GM18873 (cell line): ENCODE data around the gene LSM10.
A peak's percentile ranks its signal among the peaks of the same experiment; 100 is the strongest.

Experiments used
- ATAC-seq: cut with Tn5 transposase; IDR thresholded peaks from one replicate; pipeline ENCODE4 v1.9.1; 2021; ENCODE audit warnings: mild to moderate bottlenecking, moderate library complexity, moderate number of reproducible peaks; ENCODE audit not compliant: unreplicated experiment, low FRiP score

LSM10 gene

GRCh38 chr1:36397378-36398230 is at the start of gene LSM10:
TSS of gene LSM10 (minus strand) at chr1:36397908. CDS start at chr1:36394129, 3,779 bp downstream.
- peak; percentile 41 for ATAC-seq

- ATAC-seq, result no peak
Observed at GRCh38 chr1:36447450-36447849, 49.7 kb upstream of the LSM10 start.

GRCh38 chr1:36446746-36447145 is 49.0 kb upstream of the LSM10 start:
- no peak for ATAC-seq

GRCh38 chr1:36446271-36446670 is 48.6 kb upstream of the LSM10 start:
- ATAC-seq, result no peak

DNA sequence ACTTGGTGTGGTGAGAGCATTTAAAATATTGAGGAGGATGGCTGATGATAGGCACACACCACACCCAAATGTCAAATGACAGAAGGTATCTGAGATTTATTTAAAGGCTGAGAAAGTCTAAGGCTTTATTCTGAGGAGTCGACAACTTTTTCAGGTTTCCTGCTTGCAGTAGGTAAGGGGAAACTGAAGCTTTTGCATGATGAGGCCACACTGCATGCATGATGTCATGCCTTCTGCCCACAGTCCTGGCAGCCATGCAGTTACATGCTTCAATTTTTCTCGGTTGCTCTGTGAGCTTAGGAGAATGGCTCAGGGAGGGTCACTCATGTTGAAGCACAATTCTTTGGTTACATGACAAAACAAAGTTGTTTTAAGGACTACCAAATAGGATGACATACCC is 45.6 kb upstream of the LSM10 start:
- ATAC-seq, result no peak

DNA sequence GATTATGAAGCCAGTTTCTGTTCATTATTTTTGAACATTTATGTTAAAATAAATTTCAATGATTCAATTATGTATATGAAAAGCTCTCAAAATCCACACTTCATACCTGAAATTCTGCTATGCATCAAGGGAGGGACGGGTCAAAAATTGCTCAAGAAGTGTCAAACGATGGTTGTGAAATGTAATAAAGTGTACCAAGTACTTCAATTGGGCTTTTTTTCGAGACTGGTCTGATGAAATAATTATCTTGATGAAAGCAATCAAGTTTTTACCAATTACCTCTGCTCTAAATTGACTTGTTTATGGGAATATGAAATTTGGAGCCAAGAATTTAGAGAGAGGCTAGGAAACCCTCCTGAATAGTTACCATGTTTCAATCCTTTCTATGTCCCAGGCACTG is 44.6 kb upstream of the LSM10 start:
- ATAC-seq, result no peak

DNA sequence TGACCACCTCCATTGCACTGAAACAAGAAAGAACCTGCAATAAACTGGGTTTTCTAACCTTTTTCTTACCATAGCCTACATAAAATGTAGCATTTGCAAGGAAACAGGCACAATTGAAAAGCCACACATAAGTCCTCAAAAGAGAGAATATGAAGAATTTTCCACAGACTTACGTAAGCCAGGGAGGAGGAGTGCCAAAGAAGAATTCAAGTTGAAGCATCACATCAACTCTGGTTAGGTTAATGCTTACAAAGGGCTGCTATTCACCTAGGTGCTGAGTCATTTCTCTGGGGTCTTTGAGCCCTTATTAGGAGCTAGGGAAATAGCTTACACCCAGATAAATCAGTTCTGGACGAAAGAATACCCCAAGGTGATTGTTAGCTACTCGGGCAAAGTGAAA is 42.9 kb upstream of the LSM10 start:
- no peak for ATAC-seq

DNA sequence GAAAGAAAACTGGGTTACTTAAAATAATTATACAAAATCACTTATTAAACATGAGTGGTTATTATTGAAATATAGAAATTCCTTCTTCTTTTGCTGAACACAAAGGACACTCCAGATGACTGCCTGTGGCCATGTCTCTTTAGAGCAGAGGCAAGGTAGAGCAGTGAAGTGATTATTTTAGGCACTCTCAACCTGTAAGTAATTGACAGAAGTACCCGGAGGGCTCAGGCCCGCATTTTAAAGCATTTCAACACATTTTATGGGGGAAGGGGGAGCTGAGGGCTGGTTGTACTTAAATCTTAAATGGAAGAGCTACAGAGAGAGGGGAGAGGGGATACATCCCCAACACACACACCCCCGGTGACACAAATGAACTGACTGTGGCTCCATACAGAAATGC is 42.3 kb upstream of the LSM10 start:
- no peak for ATAC-seq

- ATAC-seq, result no peak
Observed at GRCh38 chr1:36438715-36439114, 41.0 kb upstream of the LSM10 start.

DNA sequence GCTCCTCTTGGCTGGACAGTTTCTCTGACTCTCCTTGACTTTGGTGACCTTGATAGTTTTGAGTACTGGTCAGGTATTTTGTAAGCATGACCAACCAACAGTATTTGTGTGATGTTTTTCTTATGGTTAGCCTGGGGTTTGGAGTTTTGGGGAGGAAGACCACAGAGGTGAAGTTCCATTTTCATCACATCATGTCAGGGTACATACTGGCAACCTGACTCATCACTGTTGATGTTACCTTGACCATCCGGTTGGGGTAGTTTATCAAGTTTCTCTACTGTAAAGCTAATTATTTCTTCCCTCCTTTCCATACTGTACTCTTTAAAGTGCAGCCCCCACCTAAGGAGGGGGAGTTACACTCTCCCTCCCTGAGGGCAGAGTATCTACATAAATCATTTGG is 39.1 kb upstream of the LSM10 start:
- no peak for ATAC-seq

DNA sequence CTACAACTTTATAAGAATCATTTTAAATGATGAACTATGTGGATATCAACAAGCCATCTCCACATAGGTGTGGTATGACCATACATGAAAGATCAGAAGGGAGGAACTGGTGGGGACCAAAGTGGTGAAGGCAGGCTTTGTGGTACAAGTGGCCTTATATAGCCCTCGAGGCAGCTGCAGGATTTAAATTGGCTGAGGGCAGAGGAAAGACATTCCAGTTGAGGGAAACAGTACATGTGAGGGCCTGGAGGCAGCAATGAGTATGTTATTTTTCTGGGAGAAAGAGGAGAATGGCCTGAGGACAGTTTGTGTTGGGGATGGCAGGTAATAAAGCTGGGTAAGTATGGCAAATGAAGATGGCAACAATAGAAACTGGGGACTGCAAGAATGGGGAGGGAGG is 35.4 kb upstream of the LSM10 start:
- ATAC-seq, result no peak

- ATAC-seq, result no peak
Observed at GRCh38 chr1:36432616-36433015, 34.9 kb upstream of the LSM10 start.

DNA sequence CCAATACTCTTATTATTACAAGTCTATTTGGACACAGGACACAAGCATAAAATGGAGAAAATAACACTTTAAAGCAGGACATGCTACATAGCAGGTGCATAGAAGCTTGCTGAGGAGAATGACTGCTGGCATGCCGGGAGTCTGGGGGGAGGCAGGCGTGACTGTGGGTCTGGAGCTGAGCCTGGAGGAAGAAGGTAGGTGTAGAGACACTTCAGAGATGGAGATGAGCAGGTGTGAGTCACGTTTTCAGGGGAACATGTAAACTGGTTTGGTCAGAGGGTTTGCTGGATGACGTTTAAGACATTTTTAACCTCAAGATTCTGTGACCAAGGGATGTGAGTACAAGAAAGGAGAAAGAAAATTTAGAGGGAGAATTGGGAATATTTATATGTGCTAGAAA is 28.1 kb upstream of the LSM10 start:
- no peak for ATAC-seq

- no peak for ATAC-seq
Observed at GRCh38 chr1:36421649-36422048, 23.9 kb upstream of the LSM10 start.

DNA sequence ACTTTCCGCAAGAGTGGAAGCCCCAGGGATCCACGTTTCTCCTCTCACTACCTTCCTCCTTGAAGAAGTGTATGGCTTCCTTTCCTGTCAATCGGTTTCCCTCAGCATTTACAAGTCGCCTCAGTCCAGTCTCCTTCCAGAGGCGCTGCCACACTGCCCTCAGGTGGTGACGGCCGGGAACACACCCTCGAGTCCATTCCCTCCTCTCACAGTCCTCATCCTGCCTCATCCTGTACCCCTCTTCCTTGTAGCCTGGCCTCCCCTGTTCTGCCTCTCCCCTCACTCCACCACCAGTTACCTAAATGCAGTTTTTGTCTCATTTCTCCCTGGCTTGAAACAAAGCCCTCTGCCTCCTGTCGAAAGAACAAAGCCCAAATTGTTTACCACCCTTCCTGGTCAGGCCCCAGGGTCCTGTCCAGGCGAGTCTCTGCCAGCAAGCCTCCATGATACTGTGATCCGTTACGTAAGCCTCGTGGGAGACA is 23.2 kb upstream of the LSM10 start:
- no peak for ATAC-seq

DNA sequence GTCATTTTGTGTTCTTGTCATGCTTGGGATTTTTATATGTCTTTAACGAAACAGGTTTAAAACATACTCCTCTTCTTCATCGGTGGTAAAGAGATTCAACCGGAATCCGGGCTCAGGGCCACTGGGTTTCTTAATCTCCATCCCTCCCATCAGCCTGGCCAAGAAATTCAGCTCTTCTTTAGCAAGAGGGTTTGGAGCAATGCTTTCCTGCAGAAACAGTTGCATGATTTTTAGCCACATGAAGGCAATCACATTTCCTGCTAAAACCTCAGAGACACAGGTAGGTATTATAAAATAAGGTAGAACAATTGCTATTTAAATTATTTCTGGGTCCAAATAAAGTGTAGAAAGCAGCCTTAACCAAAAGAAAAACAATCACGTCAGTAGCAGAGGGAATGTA is 22.7 kb upstream of the LSM10 start:
- no peak for ATAC-seq

DNA sequence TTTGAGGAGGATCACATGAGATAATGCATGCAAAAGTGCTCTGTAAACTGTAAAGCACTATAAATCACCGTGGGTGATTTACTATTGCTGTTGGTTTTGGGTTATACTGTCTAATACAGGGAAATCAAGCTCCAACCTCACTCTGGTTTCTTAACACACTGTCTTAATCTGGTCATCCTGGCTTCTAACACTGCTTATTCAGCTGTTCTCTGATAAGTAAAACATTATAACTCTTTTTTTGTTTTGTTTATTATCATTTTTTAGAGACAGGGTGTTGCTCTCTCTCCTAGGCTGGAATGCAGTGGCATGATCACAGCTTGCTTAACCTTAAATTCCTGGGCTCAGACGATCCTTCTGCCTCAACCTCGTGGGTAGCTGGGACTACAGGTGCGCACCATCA is 21.9 kb upstream of the LSM10 start:
- ATAC-seq, result no peak

GRCh38 chr1:36419140-36419539 is 21.4 kb upstream of the LSM10 start:
- ATAC-seq, result no peak

GRCh38 chr1:36417931-36418330 is 20.2 kb upstream of the LSM10 start:
- no peak for ATAC-seq

- no peak for ATAC-seq
Observed at GRCh38 chr1:36415661-36416326, 18.1 kb upstream of the LSM10 start.

- ATAC-seq, result no peak
Observed at GRCh38 chr1:36414384-36414783, 16.7 kb upstream of the LSM10 start.
